OCI-LY1 (cell line): Measurements from ENCODE around the gene GNG8.

Experiments used
- H2AFZ ChIP-seq: fragments of 200-600 bp; sonication (generic), shearing (Covaris generic); 2 replicates; pipeline ENCODE4 v1.6.0; 2014; ENCODE audit warnings: antibody characterized with exemption, mild to moderate bottlenecking, low read length
- H3F3A ChIP-seq: fragments of 200-600 bp; sonication (generic), shearing (Covaris generic); 2 replicates; pipeline ENCODE4 v1.6.0; 2014; ENCODE audit warnings: mild to moderate bottlenecking, antibody characterized with exemption, low read length, moderate library complexity; ENCODE audit not compliant: insufficient read depth
- H3K27ac ChIP-seq: fragments of 200-600 bp; sonication (generic); 2 replicates; pipeline ENCODE4 v1.5.1; 2014; ENCODE audit warnings: low read length, mixed run types, mild to moderate bottlenecking, low read depth; ENCODE audit not compliant: poor library complexity, severe bottlenecking
- H3K27me3 ChIP-seq: fragments of 200-600 bp; sonication (generic); 2 replicates; pipeline ENCODE4 v1.6.0; 2014; ENCODE audit warnings: antibody characterized with exemption, mild to moderate bottlenecking, low read length, moderate library complexity; ENCODE audit not compliant: insufficient read depth
- H3K36me3 ChIP-seq: fragments of 200-600 bp; sonication (generic); 2 replicates; pipeline ENCODE4 v1.6.1; 2014; ENCODE audit warnings: mild to moderate bottlenecking, antibody characterized with exemption, low read length, moderate library complexity, mixed read lengths; ENCODE audit not compliant: insufficient read depth
- H3K4me1 ChIP-seq: fragments of 200-600 bp; sonication (generic); 2 replicates; pipeline ENCODE4 v1.5.1; 2014; ENCODE audit warnings: mild to moderate bottlenecking, low read length, moderate library complexity; ENCODE audit not compliant: insufficient read depth, severe bottlenecking
- H3K4me2 ChIP-seq: fragments of 200-600 bp; sonication (generic), shearing (Covaris generic); 2 replicates; pipeline ENCODE4 v1.6.1; 2014; ENCODE audit warnings: low read length
- H3K4me3 ChIP-seq: fragments of 200-600 bp; sonication (generic); 2 replicates; pipeline ENCODE4 v1.5.1; 2014; ENCODE audit warnings: low read length, low read depth, mild to moderate bottlenecking, mixed read lengths; ENCODE audit not compliant: poor library complexity, severe bottlenecking
- H3K79me2 ChIP-seq: fragments of 200-600 bp; shearing (Covaris generic); 2 replicates; pipeline ENCODE4 v1.6.1; 2016; ENCODE audit warnings: mixed run types, low read length, mixed read lengths; ENCODE audit not compliant: insufficient read depth
- H3K9ac ChIP-seq: fragments of 200-600 bp; sonication (generic), shearing (Covaris generic); 2 replicates; pipeline ENCODE4 v1.6.1; 2014; ENCODE audit warnings: mild to moderate bottlenecking, low read length, mixed read lengths
- H3K9me2 ChIP-seq: fragments of 200-600 bp; sonication (generic), shearing (Covaris generic); 2 replicates; pipeline ENCODE4 v1.6.1; 2014; ENCODE audit warnings: low read depth, mild to moderate bottlenecking, low read length, mixed read lengths
- H3K9me3 ChIP-seq: fragments of 200-600 bp; shearing (Covaris generic); 2 replicates; pipeline ENCODE4 v1.6.1; 2014; ENCODE audit warnings: low read length, mixed read lengths
- H4K20me1 ChIP-seq: fragments of 200-600 bp; sonication (generic), shearing (Covaris generic); 2 replicates; pipeline ENCODE4 v1.6.0; 2016; ENCODE audit warnings: mild to moderate bottlenecking, low read length; ENCODE audit not compliant: insufficient read depth
- CTCF ChIP-seq: fragments of 200-600 bp; sonication (generic), shearing (Covaris generic); IDR thresholded peaks from 2 replicates; pipeline ENCODE4 v1.5.1; 2017; ENCODE audit warnings: mild to moderate bottlenecking, antibody characterized with exemption, low read length, moderate library complexity, mixed read lengths
- EZH2 ChIP-seq: fragments of 200-600 bp; sonication (generic), shearing (Covaris generic); IDR thresholded peaks from 2 replicates; pipeline ENCODE4 v1.8.0; 2017; ENCODE audit warnings: borderline replicate concordance, mixed run types, mild to moderate bottlenecking, antibody characterized with exemption, low read length, moderate library complexity, mixed read lengths

GNG8 gene

DNA sequence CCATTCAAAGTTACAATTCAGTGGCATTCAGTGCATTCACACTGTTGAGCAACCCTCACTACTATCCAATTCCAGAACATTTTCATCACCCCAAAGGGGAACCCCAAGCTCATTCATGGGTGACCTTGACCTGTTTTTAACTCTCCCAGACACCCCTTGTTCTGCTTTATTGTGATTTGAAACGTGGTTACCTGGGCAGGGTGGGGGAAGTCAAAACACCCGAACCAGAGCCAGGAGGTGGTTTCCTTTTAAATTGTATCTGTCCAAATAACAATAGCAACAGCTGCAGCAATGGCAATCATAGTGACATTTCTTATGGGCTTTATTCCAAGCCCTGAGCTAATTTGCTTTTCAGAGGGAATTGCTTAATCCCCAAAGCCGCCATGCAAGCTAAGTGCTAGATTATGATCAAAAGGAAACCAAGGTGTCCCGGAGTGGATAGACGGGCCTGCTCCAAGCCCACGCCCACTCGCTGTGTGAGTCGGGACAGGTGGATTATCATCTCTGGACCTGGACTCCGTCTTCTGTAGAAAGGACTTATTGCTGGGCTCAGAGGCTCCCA lies 17.3 kb downstream of the GNG8 start:
- Histone ChIP-seq H2AFZ (no peak overlapping the region), H3K79me2 (no peaks in the 10 kb centered on the region), H3F3A (no peaks in the 10 kb centered on the region), H4K20me1 (no peaks in the 10 kb centered on the region), H3K9me2 (no peaks in the 10 kb centered on the region), H3K9ac (no peak overlapping the region), H3K27me3 (peaks cover 19% of the 10 kb centered on the region), H3K9me3 (no peaks in the 10 kb centered on the region), H3K4me1 (peaks cover 17% of the 10 kb centered on the region), H3K27ac (no peak overlapping the region), H3K4me3 (no peak overlapping the region), H3K4me2 (no peak overlapping the region), H3K36me3 (no peaks in the 10 kb centered on the region)
- TF ChIP-seq EZH2 = no peak
- TF ChIP-seq CTCF = no peak

DNA sequence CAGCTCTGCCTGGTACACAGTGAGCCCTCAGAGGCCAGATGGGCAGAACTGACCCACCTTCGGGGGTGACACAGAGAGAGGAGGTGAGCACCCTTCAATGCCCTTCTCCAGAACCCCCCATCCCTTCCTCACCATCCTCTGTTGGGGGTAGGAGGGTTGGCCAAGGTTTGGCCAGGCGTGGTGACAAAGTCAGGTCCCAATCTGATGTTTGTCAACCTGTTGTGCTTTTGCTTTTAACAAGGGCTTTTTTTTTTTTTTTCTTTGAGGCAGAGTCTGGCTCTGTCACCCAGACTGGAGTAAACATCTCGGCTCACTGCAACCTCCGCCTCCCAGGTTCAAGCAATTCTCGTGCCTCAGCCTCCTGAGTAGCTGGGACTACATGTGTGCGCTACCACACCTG lies 18.4 kb downstream of the GNG8 start:
- Histone ChIP-seq H3K9ac (no peak overlapping the region), H3K4me2 (no peak overlapping the region), H3K36me3 (no peaks in the 10 kb centered on the region), H3K27ac (no peak overlapping the region), H4K20me1 (no peaks in the 10 kb centered on the region), H3K27me3 (peaks cover 19% of the 10 kb centered on the region), H2AFZ (no peak overlapping the region), H3K9me3 (no peaks in the 10 kb centered on the region), H3K79me2 (no peaks in the 10 kb centered on the region), H3K4me1 (peaks cover 20% of the 10 kb centered on the region), H3K9me2 (no peaks in the 10 kb centered on the region), H3K4me3 (no peak overlapping the region), H3F3A (no peaks in the 10 kb centered on the region; the same call in 1 of the 2 replicates)
- TF ChIP-seq CTCF (no peak), EZH2 (no peak)

DNA sequence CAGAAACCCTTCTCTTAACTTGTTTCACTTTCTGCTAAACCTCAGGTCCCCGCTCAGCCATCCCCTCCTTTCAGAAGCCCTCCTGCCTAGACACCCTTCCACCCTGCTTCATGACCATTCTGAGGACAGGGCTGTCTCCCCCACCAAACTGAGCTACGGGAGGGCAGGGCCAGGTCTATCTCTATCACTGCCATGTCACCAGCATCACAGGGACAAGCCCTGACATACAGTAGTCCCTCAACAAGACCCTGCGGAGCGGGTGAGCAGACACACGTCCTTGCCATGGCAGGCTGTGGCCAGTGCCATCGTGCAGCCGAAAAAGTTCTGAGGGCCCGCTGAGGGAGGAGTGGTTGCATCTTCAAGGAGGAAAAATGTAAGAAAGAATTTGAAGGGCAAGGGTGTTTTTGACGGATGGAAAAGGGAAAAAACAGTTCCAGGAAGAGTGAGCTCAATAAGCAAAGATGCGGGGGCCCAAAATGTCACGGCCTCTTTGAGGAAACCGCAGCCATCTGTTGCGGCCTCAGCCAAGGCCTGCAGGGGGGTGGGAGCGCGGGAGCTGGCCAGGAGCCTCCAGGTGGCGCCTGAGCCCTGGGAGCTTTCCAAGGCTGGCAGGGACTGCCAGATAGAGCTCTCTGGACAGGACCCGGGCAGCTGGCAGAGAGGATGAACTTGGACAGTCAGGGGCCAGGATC lies 19.2 kb downstream of the GNG8 start:
- H3K4me1 ChIP-seq = peaks cover 28% of the 10 kb centered on the region
- H3K4me2 ChIP-seq = no peak overlapping the region

More for the DNA sequence above, 19.2 kb downstream of the GNG8 start:
- Histone ChIP-seq H3K9me3 (no peaks in the 10 kb centered on the region), H3F3A (no peaks in the 10 kb centered on the region; the same call in 1 of the 2 replicates), H3K27me3 (peaks cover 16% of the 10 kb centered on the region), H3K9me2 (no peaks in the 10 kb centered on the region), H4K20me1 (no peaks in the 10 kb centered on the region), H3K27ac (no peak overlapping the region), H3K4me3 (no peak overlapping the region), H3K36me3 (no peaks in the 10 kb centered on the region), H3K9ac (no peak overlapping the region), H2AFZ (no peak overlapping the region), H3K79me2 (no peaks in the 10 kb centered on the region)
- TF ChIP-seq CTCF = peak; percentile 28
- no peak for TF ChIP-seq EZH2
